Endothelial cell of umbilical vein (primary cell): Measurements from ENCODE around the gene SDK2. TPM values are rescaled to one million over a fixed set of nuclear protein-coding genes. Genes with fewer than 3 reads are reported as not detected.

ENCODE experiments used
- BruUV-seq: library from RNA; stranded (reverse); fragments of 400-500 nt; replicated peaks from 2 replicates; lab custom pipeline; 2021; lab: Mats Ljungman, UMichigan
- CTCF ChIA-PET: fragments of 300-600, 350-600 bp; sonication (Branson Sonifier 250); formaldehyde crosslinking; loops from one replicate; lab custom pipeline; 2021; ENCODE audit warnings: antibody characterized with exemption, inconsistent platforms; lab: Charles Lee
- POLR2A ChIA-PET: fragments of 300-600, 350-600 bp; sonication (Branson Sonifier 250); formaldehyde crosslinking; loops from one replicate; lab custom pipeline; 2021; ENCODE audit warnings: antibody characterized with exemption, inconsistent platforms; lab: Charles Lee
- DNase-seq: peaks from one replicate; pipeline ENCODE4 v3.0.0-alpha.2; 2011; ENCODE audit warnings: low read depth, low spot score
- FAIRE-seq: peaks from 2 replicates; lab custom pipeline; 2011; peaks lifted over from hg19 to GRCh38; lab: Jason Lieb, UNC
- H2AFZ ChIP-seq: 2 replicates; pipeline ENCODE4 v1.6.0; 2012; ENCODE audit warnings: low read depth, low read length, control low read depth, inconsistent platforms
- H3K27ac ChIP-seq: 2 replicates; pipeline ENCODE4 v1.5.1; 2011; ENCODE audit warnings: low read depth, mild to moderate bottlenecking, control low read depth, low read length, moderate library complexity; ENCODE audit not compliant: insufficient read depth
- H3K27me3 ChIP-seq, 2 experiments: 2 replicates each; pipeline versions ENCODE4 v1.6.0 to v1.6.1; 2011; ENCODE audit warnings: low read length in 2 of 2, mixed read lengths in 1 of 2; ENCODE audit not compliant: control insufficient read depth in 2 of 2, insufficient read depth in 2 of 2
- H3K36me3 ChIP-seq, 2 experiments: 2 replicates in 1 of 2; 3 replicates in 1 of 2; pipeline ENCODE4 v1.5.1; 2011; ENCODE audit warnings: low read length in 2 of 2, mild to moderate bottlenecking in 1 of 2, moderate library complexity in 1 of 2; ENCODE audit not compliant: control insufficient read depth in 2 of 2, insufficient read depth in 2 of 2; ENCODE audit errors: extremely low read depth in 1 of 2
- H3K4me1 ChIP-seq: 3 replicates; pipeline ENCODE4 v1.5.1; 2011; ENCODE audit warnings: mild to moderate bottlenecking, low read length; ENCODE audit not compliant: control insufficient read depth, insufficient read depth; ENCODE audit errors: extremely low read depth
- H3K4me2 ChIP-seq: 2 replicates; pipeline ENCODE4 v1.6.1; 2011; ENCODE audit warnings: low read length, control low read depth, mixed read lengths; ENCODE audit not compliant: insufficient read depth
- H3K4me3 ChIP-seq, 3 experiments: fragments of 200-600 bp in 1 of 3; sonication (generic), shearing (Covaris generic) in 1 of 3; replicated peaks in 1 of 3; 2 replicates each; pipeline ENCODE4 v1.5.1; 2011 to 2016; ENCODE audit warnings: control low read depth in 3 of 3, low read length in 3 of 3, mild to moderate bottlenecking in 2 of 3, inconsistent platforms in 1 of 3, low read depth in 1 of 3, moderate library complexity in 1 of 3; ENCODE audit not compliant: insufficient read depth in 1 of 3
- H3K79me2 ChIP-seq: 2 replicates; pipeline ENCODE4 v1.6.0; 2012; ENCODE audit warnings: low read length, inconsistent platforms; ENCODE audit not compliant: control insufficient read depth, insufficient read depth
- H3K9ac ChIP-seq: replicated peaks from 2 replicates; pipeline ENCODE3; 2011; ENCODE audit warnings: low read length, control low read depth; ENCODE audit not compliant: insufficient read depth; ENCODE audit errors: extremely low read depth
- H3K9me1 ChIP-seq: replicated peaks from 3 replicates; pipeline ENCODE4 v1.6.0; 2011; ENCODE audit warnings: mild to moderate bottlenecking, low read length; ENCODE audit not compliant: control insufficient read depth, insufficient read depth; ENCODE audit errors: extremely low read depth
- H3K9me3 ChIP-seq: replicated peaks from 2 replicates; pipeline ENCODE4 v1.5.1; 2012; ENCODE audit warnings: low read length, inconsistent platforms; ENCODE audit not compliant: control insufficient read depth, insufficient read depth
- H4K20me1 ChIP-seq: replicated peaks from 2 replicates; pipeline ENCODE3; 2011; ENCODE audit warnings: mild to moderate bottlenecking, low read length; ENCODE audit not compliant: control insufficient read depth, insufficient read depth; ENCODE audit errors: extremely low read depth
- EZH2 ChIP-seq: IDR thresholded peaks from 2 replicates; pipeline ENCODE4 v1.6.1; 2012; ENCODE audit warnings: borderline replicate concordance, low read depth, mild to moderate bottlenecking, moderate library complexity, low read length, inconsistent platforms; ENCODE audit not compliant: severe bottlenecking
- FOS ChIP-seq: IDR thresholded peaks from 2 replicates; pipeline ENCODE4 v1.6.1; 2011; ENCODE audit warnings: mild to moderate bottlenecking, low read length, moderate library complexity, borderline replicate concordance; ENCODE audit not compliant: insufficient read depth
- GATA2 ChIP-seq: IDR thresholded peaks from 2 replicates; pipeline ENCODE4 v1.7.0; 2011; ENCODE audit warnings: low read depth, mild to moderate bottlenecking, moderate library complexity, mixed read lengths, low read length; ENCODE audit not compliant: insufficient read length, insufficient read depth
- JUN ChIP-seq: IDR thresholded peaks from 2 replicates; pipeline ENCODE4 v1.6.1; 2011; ENCODE audit warnings: borderline replicate concordance, low read depth; ENCODE audit not compliant: insufficient read length, insufficient read depth
- MYC ChIP-seq: IDR thresholded peaks from one replicate; pipeline ENCODE4 v1.6.1; 2011; ENCODE audit warnings: mild to moderate bottlenecking, low read depth, low read length
- POLR2A ChIP-seq: IDR thresholded peaks from 2 replicates; pipeline ENCODE4 v1.6.1; 2012; ENCODE audit warnings: low read depth, mild to moderate bottlenecking, control low read depth, low read length
- POLR2AphosphoS5 ChIP-seq: IDR thresholded peaks from 2 replicates; pipeline ENCODE4 v1.6.1; 2012; ENCODE audit warnings: low read depth, mild to moderate bottlenecking, control low read depth, low read length, moderate library complexity; ENCODE audit not compliant: insufficient read depth
- dilution Hi-C: fragments of 300-500 bp; cut with MboI; formaldehyde crosslinking; loops from one replicate; pipeline ENCODE4 v1.15.0; 2019; ENCODE audit warnings: low sequenced_read_pairs; ENCODE audit not compliant: extremely low pct_ligation_motif_present
- intact Hi-C: fragments of 100-400 bp; cut with micrococcal nuclease; formaldehyde crosslinking; loops from one replicate; pipeline ENCODE4 v1.10.0; 2022
- polyA plus RNA-seq, 4 experiments: library from polyadenylated mRNA; depleted of rRNA in 3 of 4; stranded (reverse) in 3 of 4; unstranded in 1 of 4; fragments of >200 nt; gene quantifications; 2 replicates each; pipeline versions ENCODE4 v1.2.1 to v1.2.3, GENCODE V29; 2011 to 2012; ENCODE audit warnings: missing spikeins in 1 of 4
- total RNA-seq: library from RNA; stranded (reverse); gene quantifications from 2 replicates; pipeline ENCODE4 v1.2.3, GENCODE V29; 2021
- TF ChIP-seq, protein P1 (sequence below), 2 donors: IDR thresholded peaks; 1 replicate in 1 of 2; 2 replicates in 1 of 2; pipeline ENCODE4 v1.5.1; 2011; ENCODE audit warnings: low read length in 2 of 2, mild to moderate bottlenecking in 2 of 2, moderate library complexity in 2 of 2, control low read depth in 1 of 2, inconsistent platforms in 1 of 2, low read depth in 1 of 2; ENCODE audit not compliant: insufficient read depth in 1 of 2; ENCODE audit errors: extremely low read depth in 1 of 2
- TF ChIP-seq, protein P2 (sequence below): IDR thresholded peaks from 2 replicates; pipeline ENCODE4 v1.6.1; 2011; ENCODE audit not compliant: insufficient read depth, insufficient read length

Gene SDK2
- total and polyA plus RNA-seq, 2 donors (not counting 3 experiments of a cell fraction or from before 2014, with no cell fraction given), result not detected

DNA sequence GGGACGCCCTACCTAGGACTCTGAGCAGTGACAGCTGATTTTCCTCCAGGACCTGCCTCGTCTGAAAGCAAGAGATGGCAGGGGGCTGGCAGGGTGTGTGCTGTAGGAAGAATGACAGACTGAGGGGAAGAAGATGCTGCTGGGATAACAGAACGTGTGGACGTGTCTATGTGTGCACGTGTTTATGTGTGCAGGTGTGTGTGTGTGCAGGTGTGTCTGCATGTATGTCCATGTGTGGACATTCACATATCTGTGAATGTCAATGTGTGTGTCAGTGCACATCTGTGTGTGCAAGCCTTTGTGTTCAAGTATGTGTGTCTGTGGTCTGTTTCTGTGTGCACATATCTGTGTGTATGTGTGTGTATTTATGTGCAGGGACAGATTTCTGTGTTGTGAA, 132.5 kb downstream of the SDK2 start:
- DNase-seq, result no peak
- Histone ChIP-seq H2AFZ (no peak overlapping the region), H3K27me3 (no peaks in the 10 kb centered on the region), H3K9me1 (no peaks in the 10 kb centered on the region), H3K36me3 (no peaks in the 10 kb centered on the region), H4K20me1 (no peaks in the 10 kb centered on the region), H3K79me2 (no peaks in the 10 kb centered on the region), H3K27ac (no peak overlapping the region), H3K4me3 (no peak overlapping the region), H3K4me1 (no peaks in the 10 kb centered on the region), H3K9ac (no peak overlapping the region), H3K4me2 (no peak overlapping the region), H3K9me3 (no peaks in the 10 kb centered on the region)
- intact Hi-C loops, result no loop called here
- ChIA-PET POLR2A (no interaction called here), CTCF (no interaction called here)
- TF ChIP-seq POLR2AphosphoS5, result no peak
- TF ChIP-seq, protein P1, sequence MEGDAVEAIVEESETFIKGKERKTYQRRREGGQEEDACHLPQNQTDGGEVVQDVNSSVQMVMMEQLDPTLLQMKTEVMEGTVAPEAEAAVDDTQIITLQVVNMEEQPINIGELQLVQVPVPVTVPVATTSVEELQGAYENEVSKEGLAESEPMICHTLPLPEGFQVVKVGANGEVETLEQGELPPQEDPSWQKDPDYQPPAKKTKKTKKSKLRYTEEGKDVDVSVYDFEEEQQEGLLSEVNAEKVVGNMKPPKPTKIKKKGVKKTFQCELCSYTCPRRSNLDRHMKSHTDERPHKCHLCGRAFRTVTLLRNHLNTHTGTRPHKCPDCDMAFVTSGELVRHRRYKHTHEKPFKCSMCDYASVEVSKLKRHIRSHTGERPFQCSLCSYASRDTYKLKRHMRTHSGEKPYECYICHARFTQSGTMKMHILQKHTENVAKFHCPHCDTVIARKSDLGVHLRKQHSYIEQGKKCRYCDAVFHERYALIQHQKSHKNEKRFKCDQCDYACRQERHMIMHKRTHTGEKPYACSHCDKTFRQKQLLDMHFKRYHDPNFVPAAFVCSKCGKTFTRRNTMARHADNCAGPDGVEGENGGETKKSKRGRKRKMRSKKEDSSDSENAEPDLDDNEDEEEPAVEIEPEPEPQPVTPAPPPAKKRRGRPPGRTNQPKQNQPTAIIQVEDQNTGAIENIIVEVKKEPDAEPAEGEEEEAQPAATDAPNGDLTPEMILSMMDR (IDR thresholded peaks at IDR 0.05; ENCODE audit: extremely low read depth in 1 of 2, insufficient read depth in 1 of 2, low read depth in 1 of 2, low read length in 2 of 2), result no peak
- TF ChIP-seq GATA2, result no peak
- no peak for TF ChIP-seq POLR2A
- TF ChIP-seq JUN, result no peak
- TF ChIP-seq FOS, result no peak
- TF ChIP-seq, protein P2, sequence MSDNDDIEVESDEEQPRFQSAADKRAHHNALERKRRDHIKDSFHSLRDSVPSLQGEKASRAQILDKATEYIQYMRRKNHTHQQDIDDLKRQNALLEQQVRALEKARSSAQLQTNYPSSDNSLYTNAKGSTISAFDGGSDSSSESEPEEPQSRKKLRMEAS, result no peak
- no peak for TF ChIP-seq EZH2
- no peak for TF ChIP-seq MYC
- no TSS peak for BruUV-seq
- dilution Hi-C loops, result no loop called here
- no peak for FAIRE-seq
